Measurements from ENCODE around the gene PIM2.
A peak's percentile ranks its signal among the peaks of the same experiment; 100 is the strongest.
"Not testable (repeated sequence)": the region's sequence is repeated elsewhere in the genome, so short reads cannot be mapped to it uniquely, and the experiment has no call there.

Gene PIM2

DNA sequence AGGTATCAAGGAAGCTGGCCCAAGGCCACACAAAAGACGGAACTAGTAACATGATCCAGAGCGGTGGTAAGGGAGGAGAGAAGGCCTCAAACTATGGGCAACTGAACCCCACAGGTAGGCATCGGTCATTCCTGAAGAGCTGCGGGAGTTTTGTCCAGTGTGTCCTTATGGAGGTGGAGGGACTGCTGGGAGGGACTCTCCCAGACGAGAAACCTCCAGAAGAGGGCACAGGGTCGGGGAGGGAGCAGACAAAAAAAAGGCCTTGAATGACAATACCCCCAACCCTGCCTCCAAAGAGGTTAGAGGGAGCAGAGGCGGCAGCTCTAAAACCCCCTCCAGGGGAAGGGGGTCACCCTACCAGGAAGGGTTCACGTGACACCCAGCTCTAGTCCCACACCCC lies 14.6 kb downstream of the PIM2 start:
- DNase-seq = no peak

DNA sequence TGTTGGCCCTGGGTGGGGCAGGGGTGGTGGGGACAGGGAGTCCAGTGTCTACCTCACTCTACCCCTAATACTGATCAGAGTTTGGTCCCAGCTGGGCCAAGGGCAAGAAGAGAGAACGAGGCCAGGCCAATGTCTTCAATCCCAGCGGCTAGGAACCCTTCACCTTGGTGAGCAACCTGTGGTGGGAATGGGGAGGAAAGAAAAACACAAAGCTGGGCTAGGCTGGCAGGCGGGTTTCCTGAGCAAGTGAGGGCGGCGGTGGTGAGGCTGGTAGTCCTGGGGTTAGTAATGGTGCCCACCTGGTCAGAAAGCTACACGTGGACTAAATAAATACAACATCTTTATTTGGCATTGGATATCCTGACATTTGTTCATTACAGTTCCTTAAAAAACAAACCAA lies 15.5 kb downstream of the PIM2 start:
- no peak for DNase-seq

DNA sequence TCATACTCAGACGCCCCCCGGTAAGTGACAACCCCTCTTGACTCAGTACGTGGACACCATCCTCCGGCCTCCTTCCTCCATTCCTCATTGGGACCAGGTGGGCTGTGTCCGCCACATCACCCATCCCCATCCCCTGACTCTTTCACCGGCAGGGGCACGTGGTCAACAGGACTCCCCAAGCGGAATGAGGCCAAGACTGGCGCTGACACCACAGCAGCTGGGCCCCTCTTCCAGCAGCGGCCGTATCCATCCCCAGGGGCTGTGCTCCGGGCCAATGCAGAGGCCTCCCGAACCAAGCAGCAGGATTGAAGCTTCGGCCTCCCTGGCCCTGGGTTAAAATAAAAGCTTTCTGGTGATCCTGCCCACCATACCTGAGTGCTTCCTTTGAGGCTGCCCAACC lies 16.0 kb downstream of the PIM2 start:
- DNase-seq = no peak

DNA sequence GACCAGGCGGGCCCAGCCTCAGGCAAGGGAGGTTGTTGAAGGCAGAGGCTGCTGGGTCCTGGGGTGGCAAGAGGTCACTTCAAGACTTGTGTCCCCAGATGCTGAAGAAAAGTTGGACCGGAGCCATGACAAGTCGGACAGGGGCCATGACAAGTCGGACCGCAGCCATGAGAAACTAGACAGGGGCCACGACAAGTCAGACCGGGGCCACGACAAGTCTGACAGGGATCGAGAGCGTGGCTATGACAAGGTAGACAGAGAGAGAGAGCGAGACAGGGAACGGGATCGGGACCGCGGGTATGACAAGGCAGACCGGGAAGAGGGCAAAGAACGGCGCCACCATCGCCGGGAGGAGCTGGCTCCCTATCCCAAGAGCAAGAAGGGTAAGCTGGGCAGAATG lies 16.7 kb downstream of the PIM2 start:
- DNase-seq = no peak

DNA sequence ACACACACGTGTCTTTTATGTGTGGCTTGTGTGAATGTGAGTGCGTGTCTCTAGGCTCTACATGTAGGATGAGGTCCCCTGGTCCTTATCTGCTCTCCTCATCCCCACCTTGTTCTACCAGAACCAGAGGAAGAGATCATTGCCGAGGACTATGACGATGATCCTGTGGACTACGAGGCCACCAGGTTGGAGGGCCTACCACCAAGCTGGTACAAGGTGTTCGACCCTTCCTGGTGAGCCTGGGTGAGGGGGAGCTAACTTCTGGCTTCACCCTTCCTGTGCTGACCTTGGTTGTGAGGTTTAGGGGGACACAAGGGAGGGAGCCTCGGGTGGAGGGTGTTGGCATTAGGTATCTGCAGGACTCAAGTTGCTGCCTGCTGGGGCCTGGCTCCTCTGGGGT lies 17.8 kb downstream of the PIM2 start:
- no peak for DNase-seq

DNA sequence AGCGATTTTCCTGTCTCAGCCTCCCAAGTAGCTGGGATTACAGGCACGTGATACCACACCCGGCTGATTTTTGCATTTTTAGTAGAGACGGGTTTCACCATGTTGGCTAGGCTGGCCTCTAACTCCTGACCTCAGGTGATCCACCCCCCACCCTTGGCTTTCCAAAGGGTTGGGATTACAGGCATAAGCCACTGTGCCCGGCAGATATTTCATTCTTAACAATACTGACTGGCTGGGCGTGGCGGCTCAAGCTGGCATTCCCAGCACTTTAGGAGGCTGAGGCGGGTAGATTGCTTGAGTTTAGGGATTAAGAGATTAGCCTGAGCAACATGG lies 19.8 kb downstream of the PIM2 start:
- no peak for DNase-seq

DNA sequence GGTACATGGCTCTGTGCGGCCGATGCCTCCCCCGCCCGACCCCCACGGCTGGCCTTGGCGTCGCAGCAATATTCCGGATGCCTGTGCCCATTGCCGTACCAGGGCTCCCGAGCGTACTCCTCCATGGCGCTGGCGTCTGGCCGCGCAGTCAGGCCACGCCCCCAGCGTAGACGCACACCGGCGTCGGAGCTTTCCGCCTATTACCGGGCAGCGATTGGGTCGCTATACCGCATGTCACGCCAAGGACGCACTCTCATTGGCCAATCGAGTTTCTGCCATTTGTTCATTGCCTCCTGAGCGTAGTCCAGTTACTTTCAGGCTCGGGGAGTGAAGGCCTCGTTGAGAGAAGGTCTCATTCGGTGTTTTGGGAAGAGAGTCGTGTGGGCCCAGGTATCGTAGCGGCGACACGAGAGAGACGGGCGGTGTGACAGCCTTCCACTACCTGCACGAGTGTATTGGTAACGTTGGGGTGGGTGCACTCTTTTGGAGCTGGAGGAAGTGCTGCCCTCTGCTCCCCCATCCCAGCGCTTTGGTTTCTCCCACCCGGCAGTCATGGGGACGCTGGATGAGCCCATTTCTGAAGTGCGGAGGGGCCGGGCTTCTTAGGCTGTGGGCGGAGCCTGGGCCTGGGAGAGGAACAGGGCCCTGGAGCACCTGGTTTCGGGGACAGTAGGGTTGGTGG lies 21.1 kb downstream of the PIM2 start, which contains the start of the genes PQBP1 and TIMM17B:
Gene PQBP1, plus strand, starts transcription at position 306 of the 682 bp plus-strand sequence. CDS start 580 bp downstream, outside the sequence.
Gene TIMM17B, minus strand, starts transcription at position 144 of the 682 bp plus-strand sequence. Its CDS starts 19 bp downstream, at position 125.
- DNase-seq = peak; percentile 75

DNA sequence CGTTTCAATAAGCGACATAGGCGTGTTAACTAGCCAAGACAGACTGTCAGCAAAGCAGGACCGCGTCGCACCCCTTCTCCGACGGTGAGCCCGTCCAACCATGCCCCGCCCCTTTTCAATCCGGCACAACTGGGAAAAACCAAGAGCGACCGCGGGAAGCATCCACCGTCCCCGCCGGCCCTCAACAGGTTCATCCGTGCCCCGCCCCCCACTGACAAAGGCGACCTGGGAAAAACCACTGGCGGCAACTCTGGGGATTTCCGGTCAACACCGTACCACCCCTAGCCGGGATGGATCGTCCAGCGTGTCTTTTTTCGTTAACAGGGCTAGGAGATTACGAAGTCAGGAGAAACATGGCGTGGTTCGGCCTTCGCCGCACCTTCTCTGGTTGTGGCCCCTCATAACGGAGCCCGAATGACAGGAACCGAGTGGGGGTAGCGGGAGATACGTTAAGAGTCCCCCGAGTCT lies 21.6 kb downstream of the PIM2 start:
- peak; percentile 42 for DNase-seq

DNA sequence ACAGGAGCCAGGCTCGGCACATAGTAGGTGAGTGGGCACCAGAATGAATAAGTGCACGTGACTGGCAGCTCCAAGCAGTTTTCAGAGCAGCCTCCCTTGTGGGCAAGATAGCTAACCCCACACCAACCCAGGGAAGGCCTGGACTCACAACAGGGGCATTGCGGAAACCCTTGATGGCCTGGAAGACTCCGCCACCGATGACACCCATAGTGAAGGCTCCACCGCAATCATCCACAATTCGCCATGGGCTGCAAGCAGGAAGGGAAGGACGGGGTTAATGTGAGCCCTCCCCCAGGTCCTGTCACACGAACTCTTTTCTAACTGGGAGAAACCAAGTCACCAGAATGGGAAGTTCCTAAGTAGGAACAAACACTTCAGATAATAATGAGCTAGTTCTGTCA lies 22.2 kb downstream of the PIM2 start:
- no peak for DNase-seq

DNA sequence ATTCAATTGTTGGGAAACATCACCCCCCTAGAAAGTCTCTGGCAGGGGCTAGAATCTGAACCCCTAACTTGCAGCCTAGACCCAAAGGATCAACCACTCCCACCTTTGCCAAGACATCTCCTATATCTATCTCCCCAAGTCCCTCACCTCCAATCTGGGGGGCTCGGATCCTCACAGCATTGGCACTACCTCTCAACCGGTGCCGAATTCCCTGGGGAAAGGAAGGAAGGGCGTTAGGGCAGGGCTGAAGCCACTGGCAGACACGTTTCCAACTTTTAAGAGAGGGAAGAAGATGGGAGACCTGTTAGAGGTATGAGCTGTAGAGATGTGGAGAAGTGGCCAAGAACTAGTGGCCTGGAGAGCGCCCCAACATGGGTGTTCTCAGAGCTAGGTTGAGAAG lies 23.9 kb downstream of the PIM2 start:
- DNase-seq = no peak

DNA sequence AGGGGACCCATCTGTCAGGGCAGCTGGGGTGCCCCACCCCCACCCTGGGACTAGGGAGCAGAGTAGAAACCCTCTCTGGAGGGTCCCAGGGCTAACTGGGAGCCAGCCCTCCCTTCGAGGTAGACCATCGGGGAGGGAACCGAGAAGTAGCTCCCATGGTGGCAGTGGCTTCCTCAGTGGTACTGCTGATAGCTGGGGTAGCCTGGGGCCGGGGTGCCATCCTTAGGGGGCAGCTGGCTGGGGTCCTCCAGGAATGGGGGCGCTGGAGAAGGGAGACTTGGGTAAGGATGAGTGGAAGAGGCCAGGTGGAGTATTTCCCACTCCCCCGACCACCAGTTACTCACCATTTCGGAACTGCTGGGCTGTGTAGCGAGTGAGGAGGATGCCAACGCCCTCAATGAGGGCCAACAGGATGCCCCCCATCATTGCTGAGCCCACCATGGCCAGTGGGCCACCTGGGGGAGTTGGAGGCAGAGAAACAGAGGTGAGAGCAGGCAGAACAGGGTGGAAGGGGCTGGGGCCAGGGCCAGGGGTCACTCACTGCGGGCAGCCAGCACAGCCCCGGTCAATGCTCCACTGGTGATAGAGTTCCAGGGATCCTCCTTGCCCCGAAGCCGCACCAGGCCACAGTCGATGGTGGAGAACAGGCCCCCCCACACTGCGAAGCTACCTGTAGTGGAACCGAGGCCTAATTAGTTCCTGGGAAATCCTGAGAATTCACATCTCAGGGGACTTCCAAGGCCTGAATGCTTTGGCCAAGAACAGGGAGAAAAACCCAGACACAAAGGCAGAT lies 25.1 kb downstream of the PIM2 start:
- DNase-seq = no peak

DNA sequence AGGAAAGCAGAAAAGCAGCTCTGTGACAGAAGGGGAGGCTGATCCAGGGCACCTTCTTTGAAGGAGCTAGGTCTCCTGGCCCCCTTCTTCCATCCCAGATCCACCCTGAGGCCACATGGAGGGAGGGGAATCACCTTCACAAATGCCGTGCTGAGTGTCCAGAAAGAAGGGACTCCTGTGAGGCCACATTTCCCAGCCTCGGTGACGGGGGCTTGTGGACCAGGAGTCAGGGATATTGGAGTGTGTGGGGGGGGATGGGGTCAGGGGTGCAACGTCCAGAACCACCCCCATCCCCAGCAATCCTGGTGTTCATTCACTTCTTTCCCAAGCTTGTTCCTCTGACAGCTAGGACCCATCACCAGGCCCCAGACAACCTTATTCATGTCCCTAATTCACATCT lies 25.9 kb downstream of the PIM2 start:
- no peak for DNase-seq

DNA sequence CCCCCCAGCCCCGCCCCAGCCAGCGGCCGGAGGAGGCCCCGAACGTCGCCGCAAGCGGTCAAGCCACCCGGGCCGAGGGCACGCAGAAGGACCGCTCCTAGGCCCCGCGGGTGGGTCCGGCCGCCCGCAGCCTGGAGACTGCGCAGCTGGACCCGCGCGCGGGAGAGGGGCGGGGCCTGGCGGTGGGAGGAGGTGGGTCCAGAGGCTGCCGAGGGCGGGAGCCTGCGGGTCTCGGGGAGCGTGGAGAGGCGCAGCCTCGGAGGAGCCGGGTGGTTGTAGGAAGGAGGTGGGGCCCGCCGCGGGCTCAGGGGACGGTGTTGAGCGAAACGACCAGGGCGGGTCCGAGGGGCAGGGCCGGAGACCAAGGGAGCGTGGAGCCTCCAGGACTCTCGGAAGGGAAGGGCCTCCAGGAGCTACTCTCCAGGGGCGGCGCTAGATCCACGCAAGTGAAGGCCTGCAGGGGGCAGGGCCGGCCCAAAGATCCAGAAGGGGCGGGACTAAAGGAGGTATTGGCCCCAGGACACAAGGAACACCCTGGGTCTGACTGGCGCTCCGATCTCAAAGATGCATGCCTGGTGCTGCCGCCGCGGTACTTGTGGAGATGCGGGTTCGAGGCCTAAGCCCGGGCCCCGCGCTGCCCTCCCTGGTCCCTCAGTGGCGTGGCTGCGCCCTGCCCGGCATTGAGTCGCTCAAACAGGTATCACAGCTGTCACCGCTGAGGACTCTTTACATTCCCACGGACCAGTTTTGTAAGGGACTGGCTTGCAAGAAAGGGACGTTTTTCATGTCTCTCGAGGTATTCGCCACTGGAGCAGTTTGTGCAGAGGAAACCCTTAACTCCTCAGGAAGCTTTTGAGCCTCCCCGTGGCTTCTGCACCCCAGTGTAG lies 27.2 kb downstream of the PIM2 start:
- DNase-seq = peak; percentile 64

DNA sequence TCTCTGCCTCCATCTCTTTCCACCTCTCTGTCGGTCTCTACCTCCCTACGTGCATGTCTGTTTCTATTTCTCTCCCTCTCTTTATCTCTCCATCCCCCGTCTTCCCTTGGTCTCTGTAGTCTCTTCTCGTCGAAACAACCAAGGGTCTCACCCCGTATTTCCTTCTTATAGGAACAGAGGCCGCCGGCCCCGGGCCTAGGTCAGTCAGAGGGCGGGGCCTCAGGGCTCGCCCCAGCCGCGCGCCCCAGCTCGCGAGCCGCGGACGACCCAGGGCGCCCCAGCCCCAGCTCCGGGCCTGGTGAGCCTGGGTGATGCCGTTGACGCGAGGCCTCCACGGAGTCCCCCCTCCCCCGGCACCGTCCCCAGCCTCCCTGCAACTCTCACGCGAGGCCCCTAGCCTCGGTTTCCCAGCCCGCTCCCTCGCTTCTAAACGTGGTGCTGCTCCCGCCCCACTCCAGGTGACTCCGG lies 27.9 kb downstream of the PIM2 start:
- peak; percentile 20 for DNase-seq

DNA sequence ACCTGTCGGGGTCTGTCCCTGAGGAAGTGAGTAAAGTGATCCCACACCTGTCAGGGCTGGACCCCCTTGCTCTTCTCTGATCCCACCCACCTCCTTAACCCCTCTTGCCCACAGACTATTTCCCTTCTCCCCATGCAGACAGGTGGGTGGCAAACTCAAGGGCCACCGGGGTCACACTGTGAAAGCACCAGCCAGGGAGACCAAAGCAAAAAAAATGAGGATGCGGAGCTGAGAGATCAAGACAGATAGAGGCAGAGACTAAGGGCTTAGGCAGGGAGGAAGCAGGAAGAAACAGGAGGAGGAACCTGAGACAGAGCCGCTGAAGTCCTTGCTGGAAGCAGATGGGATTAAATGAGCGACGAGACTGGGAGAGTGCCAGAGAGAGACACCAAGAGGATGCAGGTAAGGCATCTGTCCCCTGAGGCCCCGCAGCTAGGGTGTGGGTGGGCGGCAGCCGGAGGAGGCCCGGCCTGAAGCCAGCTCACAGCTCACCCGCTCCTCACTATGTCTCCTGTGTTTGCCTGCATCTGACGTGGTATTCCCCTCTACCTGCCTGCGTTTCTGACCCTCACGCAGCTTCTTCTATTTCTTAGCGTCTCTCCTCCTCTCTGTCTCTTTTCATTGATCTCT lies 28.4 kb downstream of the PIM2 start:
- no peak for DNase-seq

DNA sequence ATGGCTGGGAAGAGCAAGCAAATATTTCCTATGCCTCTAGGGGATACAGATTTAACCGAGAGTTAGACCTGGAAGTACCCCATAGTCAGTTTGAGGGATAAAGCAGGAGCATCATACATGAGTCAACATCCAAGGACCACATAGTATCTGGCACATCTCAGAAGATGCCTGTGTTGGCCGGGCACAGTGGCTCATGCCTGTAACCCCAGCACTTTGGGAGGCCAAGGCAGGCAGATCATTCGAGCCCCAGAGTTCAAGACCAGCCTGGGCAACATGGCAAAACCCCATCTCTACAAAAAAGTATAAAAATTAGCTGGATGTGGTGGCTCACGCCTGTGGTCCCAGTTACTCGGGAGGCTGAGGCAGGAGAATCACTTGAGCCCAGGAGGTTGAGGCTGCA lies 32.2 kb downstream of the PIM2 start:
- DNase-seq = not testable (repeated sequence)

DNA sequence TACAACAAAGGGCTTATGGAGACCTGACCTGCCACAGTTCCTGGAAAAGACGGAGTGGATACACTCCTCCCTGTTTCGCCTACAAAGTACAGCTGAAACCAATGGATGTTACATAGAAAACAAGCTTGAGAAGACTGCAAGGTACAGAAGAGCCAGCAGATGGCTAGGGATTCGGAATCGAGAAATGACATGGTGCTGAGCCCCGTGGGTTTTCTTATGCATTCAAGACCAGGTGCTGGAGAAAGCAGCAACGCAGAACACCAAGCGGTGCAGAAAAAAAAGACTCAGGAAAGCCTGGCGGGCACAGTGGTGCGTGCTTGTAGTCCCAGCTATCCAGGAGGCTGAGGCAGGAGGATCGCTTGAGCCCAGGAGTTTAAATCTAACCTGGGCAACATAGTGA lies 35.1 kb downstream of the PIM2 start:
- DNase-seq = no peak

DNA sequence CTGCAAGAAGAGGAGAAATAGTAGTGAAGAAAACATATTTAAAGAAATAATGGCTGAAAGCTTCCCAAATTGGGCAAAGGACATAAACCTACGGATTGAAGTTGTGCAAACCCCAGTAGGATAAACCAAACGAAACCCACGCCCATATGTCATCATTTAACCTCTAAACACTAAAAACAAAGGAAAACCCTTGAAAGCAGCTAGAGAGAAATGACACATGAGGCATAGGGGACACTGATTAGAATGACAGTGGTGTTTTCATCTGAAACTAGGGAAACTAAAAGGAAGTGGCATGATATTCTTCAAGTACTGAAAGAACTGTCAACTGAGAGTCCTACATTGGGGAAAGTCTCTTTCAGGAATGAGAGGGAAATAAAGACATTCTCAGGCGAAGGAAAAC lies 41.9 kb downstream of the PIM2 start:
- DNase-seq = not testable (repeated sequence)

DNA sequence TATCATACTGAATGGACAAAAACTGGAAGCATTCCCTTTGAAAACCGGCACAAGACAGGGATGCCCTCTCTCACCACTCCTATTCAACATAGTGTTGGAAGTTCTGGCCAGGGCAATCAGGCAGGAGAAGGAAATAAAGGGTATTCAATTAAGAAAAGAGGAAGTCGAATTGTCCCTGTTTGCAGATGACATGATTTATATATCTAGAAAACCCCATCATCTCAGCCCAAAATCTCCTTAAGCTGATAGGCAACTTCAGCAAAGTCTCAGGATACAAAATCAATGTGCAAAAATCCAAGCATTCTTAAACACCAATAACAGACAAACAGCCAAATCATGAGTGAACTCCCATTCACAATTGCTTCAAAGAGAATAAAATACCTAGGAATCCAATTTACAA lies 46.8 kb downstream of the PIM2 start:
- DNase-seq = not testable (repeated sequence)

DNA sequence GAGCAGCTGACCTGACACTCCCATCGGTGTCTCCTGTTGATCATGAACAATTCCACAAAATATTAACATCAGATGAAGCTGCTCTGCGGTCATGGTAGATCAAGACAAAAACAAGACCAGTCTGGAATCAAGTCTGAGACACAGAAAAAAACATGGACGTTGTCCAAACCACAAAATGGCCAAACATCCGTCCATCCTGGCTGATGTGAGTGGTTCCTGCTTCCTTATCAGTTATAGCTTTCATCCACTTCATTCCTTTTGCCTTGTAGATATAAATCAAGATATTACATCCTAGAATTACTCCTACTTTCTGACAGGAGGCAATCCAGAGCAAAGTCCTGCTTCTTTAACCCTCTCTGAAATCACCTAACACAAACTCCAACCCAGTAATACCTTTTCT lies 54.6 kb downstream of the PIM2 start:
- no peak for DNase-seq

All from stimulated activated CD4-positive, alpha-beta T cell treated with anti-CD3 and anti-CD28 coated beads, Interleukin-12 subunit alpha, Interleukin-12 subunit beta, amount 100 ng/mL, for 4 hours (primary cell).